Astrocyte (in vitro differentiated cells and primary cell): Measurements from ENCODE around the gene NEUROG1. TPM values are rescaled to one million over a fixed set of nuclear protein-coding genes. Genes with fewer than 3 reads are reported as not detected.
A peak's percentile ranks its signal among the peaks of the same experiment; 100 is the strongest.

Experiments
- DNase-seq: peaks from one replicate; pipeline ENCODE4 v3.0.0-alpha.2; 2010; ENCODE audit warnings: low read depth
- FAIRE-seq: peaks from 2 replicates; lab custom pipeline; 2011; peaks lifted over from hg19 to GRCh38; lab: Jason Lieb, UNC
- H2AFZ ChIP-seq: 2 replicates; pipeline ENCODE4 v1.6.0; 2012; ENCODE audit warnings: low read depth, low read length, inconsistent platforms
- H3K27ac ChIP-seq: 2 replicates; pipeline ENCODE4 v1.5.1; 2011; ENCODE audit warnings: low read depth, low read length, inconsistent platforms
- H3K27me3 ChIP-seq: 2 replicates; pipeline ENCODE4 v1.6.0; 2011; ENCODE audit warnings: low read length, inconsistent platforms; ENCODE audit not compliant: insufficient read depth
- H3K36me3 ChIP-seq: 2 replicates; pipeline ENCODE4 v1.5.1; 2011; ENCODE audit warnings: low read length, inconsistent platforms; ENCODE audit not compliant: insufficient read depth
- H3K4me1 ChIP-seq: 2 replicates; pipeline ENCODE4 v1.5.1; 2011; ENCODE audit warnings: low read length, inconsistent platforms; ENCODE audit not compliant: insufficient read depth
- H3K4me2 ChIP-seq: 2 replicates; pipeline ENCODE4 v1.6.0; 2012; ENCODE audit warnings: low read length, inconsistent platforms
- H3K4me3 ChIP-seq: 2 replicates; pipeline ENCODE4 v1.5.1; 2011; ENCODE audit warnings: low read depth, mild to moderate bottlenecking, low read length, inconsistent platforms; ENCODE audit not compliant: insufficient read depth
- H3K79me2 ChIP-seq: 2 replicates; pipeline ENCODE4 v1.6.0; 2012; ENCODE audit warnings: mild to moderate bottlenecking, low read length, inconsistent platforms; ENCODE audit not compliant: insufficient read depth
- H3K9ac ChIP-seq: 2 replicates; pipeline ENCODE4 v1.6.0; 2012; ENCODE audit warnings: mild to moderate bottlenecking, low read length, inconsistent platforms
- H3K9me3 ChIP-seq: 2 replicates; pipeline ENCODE4 v1.5.1; 2012; ENCODE audit warnings: low read depth, mild to moderate bottlenecking, low read length, inconsistent platforms; ENCODE audit not compliant: insufficient read depth
- H4K20me1 ChIP-seq: 2 replicates; pipeline ENCODE4 v1.6.0; 2012; ENCODE audit warnings: low read length, inconsistent platforms; ENCODE audit not compliant: insufficient read depth
- H3K27ac Mint-ChIP-seq: one replicate; pipeline ENCODE4 v1.8.0; 2021; ENCODE audit warnings: mild to moderate bottlenecking, mixed read lengths; ENCODE audit not compliant: unreplicated experiment
- H3K27me3 Mint-ChIP-seq: one replicate; pipeline ENCODE4 v1.8.0; 2021; ENCODE audit warnings: low read depth, mixed read lengths; ENCODE audit not compliant: unreplicated experiment
- H3K36me3 Mint-ChIP-seq: one replicate; pipeline ENCODE4 v1.8.0; 2021; ENCODE audit warnings: low read depth, mixed read lengths; ENCODE audit not compliant: unreplicated experiment
- H3K4me1 Mint-ChIP-seq: one replicate; pipeline ENCODE4 v1.8.0; 2021; ENCODE audit warnings: low read depth, mixed read lengths; ENCODE audit not compliant: unreplicated experiment
- H3K4me3 Mint-ChIP-seq: one replicate; pipeline ENCODE4 v1.8.0; 2021; ENCODE audit warnings: mild to moderate bottlenecking, moderate library complexity, mixed read lengths; ENCODE audit not compliant: unreplicated experiment
- H3K9me3 Mint-ChIP-seq: one replicate; pipeline ENCODE4 v1.8.0; 2021; ENCODE audit warnings: mild to moderate bottlenecking, mixed read lengths; ENCODE audit not compliant: unreplicated experiment
- CTCF ChIP-seq: IDR thresholded peaks from 2 replicates; pipeline ENCODE4 v1.5.1; 2011; ENCODE audit warnings: low read depth, mild to moderate bottlenecking, inconsistent platforms, low read length, moderate library complexity; ENCODE audit not compliant: insufficient read depth
- EZH2 ChIP-seq: IDR thresholded peaks from 2 replicates; pipeline ENCODE4 v1.6.1; 2012; ENCODE audit warnings: mild to moderate bottlenecking, low read length, inconsistent platforms; ENCODE audit not compliant: insufficient read depth
- total RNA-seq: library from RNA; stranded (reverse); gene quantifications from 2 replicates; pipeline ENCODE4 v1.2.1, GENCODE V29; 2021

Gene NEUROG1
- total RNA-seq, 1 donor from 2014 or later: not detected

GRCh38 chr5:135535420-135535819 lies 344 bp downstream of the NEUROG1 start:
- Mint-ChIP-seq H3K4me3 (no peak overlapping the region), H3K36me3 (peaks cover 3% of the 10 kb centered on the region), H3K27me3 (peaks cover 87% of the 10 kb centered on the region), H3K27ac (no peak overlapping the region), H3K4me1 (no peaks in the 10 kb centered on the region), H3K9me3 (peaks cover 19% of the 10 kb centered on the region)
- H3K4me1 ChIP-seq: no peaks in the 10 kb centered on the region
- H3K36me3 ChIP-seq: no peaks in the 10 kb centered on the region
- H3K4me2 ChIP-seq: peak overlapping the region; percentile 15
- peaks cover 3% of the 10 kb centered on the region for H3K9me3 ChIP-seq
- no peaks in the 10 kb centered on the region for H4K20me1 ChIP-seq
- FAIRE-seq (no peak), DNase-seq (no peak)
- H3K27me3 ChIP-seq: peaks cover 79% of the 10 kb centered on the region
- H3K4me3 ChIP-seq: no peak overlapping the region
- no peak overlapping the region for H3K27ac ChIP-seq
- peak overlapping the region; percentile 34 for H2AFZ ChIP-seq
- no peak overlapping the region for H3K9ac ChIP-seq
- H3K79me2 ChIP-seq: no peaks in the 10 kb centered on the region
- no peak for TF ChIP-seq CTCF
- TF ChIP-seq EZH2: peak; percentile 82

- Histone ChIP-seq H3K79me2 (no peaks in the 10 kb centered on the region), H3K27me3 (peaks cover 78% of the 10 kb centered on the region), H3K36me3 (no peaks in the 10 kb centered on the region), H3K9me3 (peaks cover 3% of the 10 kb centered on the region), H3K4me3 (no peak overlapping the region), H3K27ac (no peak overlapping the region), H4K20me1 (no peaks in the 10 kb centered on the region), H3K9ac (no peak overlapping the region), H3K4me2 (peak overlapping the region; percentile 15), H2AFZ (peak overlapping the region; percentile 34), H3K4me1 (no peaks in the 10 kb centered on the region)
- H3K27me3 Mint-ChIP-seq: peaks cover 87% of the 10 kb centered on the region
- peak; percentile 68 for TF ChIP-seq EZH2
- no peak for TF ChIP-seq CTCF
- no peak overlapping the region for H3K27ac Mint-ChIP-seq
- no peaks in the 10 kb centered on the region for H3K4me1 Mint-ChIP-seq
- DNase-seq (no peak), FAIRE-seq (no peak)
- H3K36me3 Mint-ChIP-seq: peaks cover 3% of the 10 kb centered on the region
- no peak overlapping the region for H3K4me3 Mint-ChIP-seq
- peaks cover 24% of the 10 kb centered on the region for H3K9me3 Mint-ChIP-seq
Observed at GRCh38 chr5:135534609-135535419, 950 bp downstream of the NEUROG1 start.

GRCh38 chr5:135533794-135534193 lies 2.0 kb downstream of the NEUROG1 start:
- Mint-ChIP-seq H3K27ac (no peak overlapping the region), H3K9me3 (peaks cover 22% of the 10 kb centered on the region), H3K4me1 (no peaks in the 10 kb centered on the region), H3K27me3 (peaks cover 87% of the 10 kb centered on the region), H3K4me3 (no peak overlapping the region), H3K36me3 (peaks cover under 1% of the 10 kb centered on the region)
- no peaks in the 10 kb centered on the region for H3K79me2 ChIP-seq
- H3K4me3 ChIP-seq: no peak overlapping the region
- H3K9ac ChIP-seq: no peak overlapping the region
- peaks cover 78% of the 10 kb centered on the region for H3K27me3 ChIP-seq
- no peak overlapping the region for H3K27ac ChIP-seq
- H3K36me3 ChIP-seq: no peaks in the 10 kb centered on the region
- no peaks in the 10 kb centered on the region for H4K20me1 ChIP-seq
- TF ChIP-seq CTCF (no peak), EZH2 (no peak)
- no peak overlapping the region for H3K4me2 ChIP-seq
- DNase-seq (no peak), FAIRE-seq (no peak)
- H2AFZ ChIP-seq: no peak overlapping the region
- peaks cover 3% of the 10 kb centered on the region for H3K9me3 ChIP-seq
- no peaks in the 10 kb centered on the region for H3K4me1 ChIP-seq
